GM12875 (cell line): Measurements from ENCODE around the gene TBP.

Source experiments
- H3K4me3 ChIP-seq: one replicate; pipeline ENCODE4 v1.5.1; 2011; ENCODE audit warnings: low read depth, low read length, control low read depth
- CTCF ChIP-seq: IDR thresholded peaks from 2 replicates; pipeline ENCODE4 v1.5.1; 2011; ENCODE audit warnings: low read depth, mild to moderate bottlenecking, control low read depth, inconsistent platforms, low read length, moderate library complexity, borderline replicate concordance; ENCODE audit not compliant: insufficient read depth

TBP gene

GRCh38 chr6:170536671-170537070 is 17.5 kb upstream of the TBP start:
- TF ChIP-seq CTCF = no peak
- H3K4me3 ChIP-seq = no peak overlapping the region

GRCh38 chr6:170537329-170537728 is 16.8 kb upstream of the TBP start:
- TF ChIP-seq CTCF = no peak

GRCh38 chr6:170542031-170542719 is 12.0 kb upstream of the TBP start:
- no peak overlapping the region for H3K4me3 ChIP-seq
- no peak for TF ChIP-seq CTCF

More at GRCh38 chr6:170537329-170537728, 16.8 kb upstream of the TBP start:
- H3K4me3 ChIP-seq = no peak overlapping the region

- no peak overlapping the region for H3K4me3 ChIP-seq
- no peak for TF ChIP-seq CTCF
Observed at GRCh38 chr6:170545405-170545804, 8.8 kb upstream of the TBP start.

GRCh38 chr6:170552765-170553533 is 1.2 kb upstream of the TBP start, which contains the start of gene PSMB1:
TSS of gene PSMB1 (minus strand) at chr6:170553307. CDS start at chr6:170553242, 65 bp downstream.
- TF ChIP-seq CTCF = no peak
- peak within 1 kb of the TSS; percentile 60 for H3K4me3 ChIP-seq

- TF ChIP-seq CTCF = no peak
- peak overlapping the region; percentile 60 for H3K4me3 ChIP-seq
Observed at GRCh38 chr6:170553534-170554012, 596 bp upstream of the TBP start.

GRCh38 chr6:170554796-170555137 is 598 bp downstream of the TBP start:
- TF ChIP-seq CTCF = no peak

More at GRCh38 chr6:170554796-170555137, 598 bp downstream of the TBP start:
- peak overlapping the region; percentile 74 for H3K4me3 ChIP-seq
